HCT116 (cell line): ENCODE measurements around the gene MEIOC. TPM values are rescaled to one million over a fixed set of nuclear protein-coding genes. Genes with fewer than 3 reads are reported as not detected.

ENCODE experiments used
- ATAC-seq: fragments of 200-7000 bp; cut with Tn5 transposase; 2 replicates; pipeline ENCODE4 v1.9.1; 2020; ENCODE audit warnings: mild to moderate bottlenecking, moderate library complexity
- BruUV-seq: library from RNA; stranded (reverse); fragments of 400-500 nt; replicated peaks from 2 replicates; lab custom pipeline; 2021; lab: Mats Ljungman, UMichigan
- CTCF ChIA-PET: fragments of 300-600 bp; sonication (Branson Sonifier 250); formaldehyde crosslinking; loops from one replicate; lab custom pipeline; 2021; ENCODE audit warnings: antibody characterized with exemption; lab: Charles Lee
- POLR2A ChIA-PET: fragments of 300-600, 350-600 bp; sonication (Branson Sonifier 250); formaldehyde crosslinking; loops from one replicate; lab custom pipeline; 2021; ENCODE audit warnings: antibody characterized with exemption; lab: Charles Lee
- RAD21 ChIA-PET, 2 experiments: fragments of 300-600 bp; sonication (Branson Sonifier 250); formaldehyde crosslinking; loops; one replicate each; lab custom pipeline; 2023; ENCODE audit warnings: low total read pairs in 2 of 2; ENCODE audit not compliant: uncharacterized antibody in 2 of 2, unreplicated experiment in 2 of 2, low non-redundant PET in 1 of 2; lab: Charles Lee
- DNase-seq: peaks from one replicate; pipeline ENCODE4 v3.0.0-alpha.2; 2010; ENCODE audit warnings: low read depth, low spot score
- H2AFZ ChIP-seq: fragments of 200-600 bp; shearing (Covaris generic), sonication (generic); 2 replicates; pipeline ENCODE4 v1.6.1; 2017; ENCODE audit warnings: low read depth, mixed run types, mixed read lengths, antibody characterized with exemption, low read length; ENCODE audit not compliant: poor library complexity, severe bottlenecking
- H3K27ac ChIP-seq: 2 replicates; pipeline ENCODE4 v1.5.1; 2012; ENCODE audit warnings: low read depth, low read length
- H3K27me3 ChIP-seq: fragments of 200-600 bp; sonication (generic); 2 replicates; pipeline ENCODE4 v1.6.1; 2016; ENCODE audit warnings: mixed run types, low read length, mixed read lengths; ENCODE audit not compliant: insufficient read depth
- H3K36me3 ChIP-seq, 2 experiments: fragments of 200-500 bp in 1 of 2; fragments of 200-600 bp in 1 of 2; sonication (Bioruptor generic) in 1 of 2; sonication (generic) in 1 of 2; 2 replicates each; pipeline versions ENCODE4 v1.5.1 to v1.6.1; 2014 to 2016; ENCODE audit warnings: low read length in 2 of 2, inconsistent platforms in 1 of 2, mixed read lengths in 1 of 2, mixed run types in 1 of 2; ENCODE audit not compliant: insufficient read depth in 2 of 2, control insufficient read depth in 1 of 2
- H3K4me1 ChIP-seq, 2 experiments: fragments of 200-600 bp in 1 of 2; sonication (generic) in 1 of 2; 2 replicates each; pipeline versions ENCODE4 v1.5.1 to v1.6.1; 2012 to 2017; ENCODE audit warnings: low read length in 2 of 2, inconsistent platforms in 1 of 2, mild to moderate bottlenecking in 1 of 2, mixed read lengths in 1 of 2, mixed run types in 1 of 2, moderate library complexity in 1 of 2; ENCODE audit not compliant: insufficient read depth in 2 of 2, control insufficient read depth in 1 of 2
- H3K4me2 ChIP-seq: fragments of 200-600 bp; sonication (generic); 2 replicates; pipeline ENCODE4 v1.6.1; 2017; ENCODE audit warnings: mixed run types, low read length, mixed read lengths
- H3K4me3 ChIP-seq, 2 experiments: fragments of 200-600 bp in 1 of 2; sonication (generic) in 1 of 2; replicated peaks in 1 of 2; 2 replicates each; pipeline ENCODE4 v1.5.1; 2011 to 2016; ENCODE audit warnings: low read length in 2 of 2, control low read depth in 1 of 2, low read depth in 1 of 2, mild to moderate bottlenecking in 1 of 2, mixed read lengths in 1 of 2, mixed run types in 1 of 2
- H3K79me2 ChIP-seq: fragments of 200-600 bp; sonication (generic); 2 replicates; pipeline ENCODE4 v1.6.1; 2017; ENCODE audit warnings: mild to moderate bottlenecking, mixed run types, low read length, moderate library complexity, mixed read lengths; ENCODE audit not compliant: insufficient read depth
- H3K9ac ChIP-seq: fragments of 200-600 bp; sonication (generic); 2 replicates; pipeline ENCODE4 v1.6.1; 2016; ENCODE audit warnings: low read length, mixed read lengths
- H3K9me2 ChIP-seq: fragments of 200-600 bp; sonication (generic), shearing (Covaris generic); 2 replicates; pipeline ENCODE4 v1.6.1; 2017; ENCODE audit warnings: mixed run types, mild to moderate bottlenecking, moderate library complexity; ENCODE audit not compliant: insufficient read depth
- H3K9me3 ChIP-seq, 2 experiments: fragments of 200-500 bp in 1 of 2; fragments of 200-600 bp in 1 of 2; sonication (Bioruptor generic) in 1 of 2; sonication (generic) in 1 of 2; 2 replicates each; pipeline ENCODE4 v1.6.1; 2014 to 2017; ENCODE audit warnings: low read length in 2 of 2, mixed read lengths in 2 of 2, inconsistent platforms in 1 of 2, low read depth in 1 of 2, mild to moderate bottlenecking in 1 of 2, mixed run types in 1 of 2, moderate library complexity in 1 of 2; ENCODE audit not compliant: control insufficient read depth in 1 of 2, insufficient read depth in 1 of 2
- H4K20me1 ChIP-seq: fragments of 200-600 bp; sonication (generic), shearing (Covaris generic); 2 replicates; pipeline ENCODE4 v1.6.1; 2017; ENCODE audit warnings: mixed run types, mild to moderate bottlenecking, moderate library complexity; ENCODE audit not compliant: insufficient read depth
- CEBPB ChIP-seq: IDR thresholded peaks from 2 replicates; pipeline ENCODE4 v1.6.1; 2012; ENCODE audit warnings: low read depth
- ELF1 ChIP-seq: IDR thresholded peaks from 2 replicates; pipeline ENCODE4 v1.6.1; 2012; ENCODE audit warnings: low read depth, borderline replicate concordance
- FOSL1 ChIP-seq: IDR thresholded peaks from 2 replicates; pipeline ENCODE4 v1.6.1; 2012; ENCODE audit warnings: low read depth
- JUND ChIP-seq: IDR thresholded peaks from 2 replicates; pipeline ENCODE4 v1.6.1; 2012
- POLR2AphosphoS5 ChIP-seq: IDR thresholded peaks from 2 replicates; pipeline ENCODE4 v1.6.1; 2011; ENCODE audit warnings: mild to moderate bottlenecking, low read depth, low read length, moderate library complexity
- SIN3A ChIP-seq: IDR thresholded peaks from 2 replicates; pipeline ENCODE4 v1.6.1; 2012; ENCODE audit warnings: low read depth
- SP1 ChIP-seq: IDR thresholded peaks from 2 replicates; pipeline ENCODE4 v1.6.1; 2012; ENCODE audit warnings: low read depth
- SRF ChIP-seq: IDR thresholded peaks from 2 replicates; pipeline ENCODE4 v1.6.1; 2012; ENCODE audit warnings: low read depth
- YY1 ChIP-seq: IDR thresholded peaks from 2 replicates; pipeline ENCODE4 v1.6.1; 2011; ENCODE audit warnings: low read length, low read depth, moderate library complexity, mild to moderate bottlenecking; ENCODE audit not compliant: insufficient replicate concordance; ENCODE audit errors: extremely low read depth
- ZFX ChIP-seq: fragments of 450-650 bp; IDR thresholded peaks from 2 replicates; pipeline ENCODE4 v1.6.1; 2017
- ZNF274 ChIP-seq: fragments of 200-500 bp; sonication (Bioruptor generic); IDR thresholded peaks from 2 replicates; pipeline ENCODE4 v1.6.1; 2014; ENCODE audit warnings: mild to moderate bottlenecking, low read depth, low read length, inconsistent platforms
- intact Hi-C: fragments of 100-400 bp; cut with micrococcal nuclease; formaldehyde crosslinking; loops from 2 replicates; pipeline ENCODE4 v1.10.0; 2022
- total RNA-seq: library from RNA; stranded (reverse); gene quantifications from one replicate; pipeline ENCODE4 v1.2.1, GENCODE V29; 2021; ENCODE audit not compliant: unreplicated experiment
- TF ChIP-seq, protein P1 (sequence below): IDR thresholded peaks from 2 replicates; pipeline ENCODE4 v1.6.1; 2011; ENCODE audit warnings: mild to moderate bottlenecking, low read length, moderate library complexity; ENCODE audit not compliant: insufficient replicate concordance; ENCODE audit errors: extremely low read depth

MEIOC gene
- total RNA-seq, 1 experiment from 2014 or later: not detected

DNA sequence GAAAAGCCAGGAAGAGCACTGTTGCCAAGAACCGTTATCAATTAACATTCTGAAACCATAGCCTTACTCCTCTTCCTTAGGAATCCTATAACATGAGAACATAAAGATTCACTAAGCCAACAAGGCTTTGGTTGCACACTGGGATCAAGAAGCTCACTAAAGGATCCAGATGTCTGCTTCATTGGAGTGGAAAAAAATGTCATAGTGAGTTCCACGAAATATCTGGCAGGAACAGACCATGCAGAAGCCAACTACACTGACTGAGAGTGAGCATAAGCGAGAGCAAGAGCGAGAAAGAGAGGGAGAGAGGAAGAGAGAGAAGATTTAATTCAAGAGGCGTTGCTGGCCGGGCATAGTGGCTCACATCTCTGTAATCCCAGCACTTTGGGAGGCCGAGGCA lies 13.4 kb upstream of the MEIOC start:
- Histone ChIP-seq H3K27me3 (no peaks in the 10 kb centered on the region), H3K27ac (no peak overlapping the region), H3K4me3 (no peak overlapping the region), H3K79me2 (no peaks in the 10 kb centered on the region), H3K9me2 (no peaks in the 10 kb centered on the region), H3K9ac (no peak overlapping the region), H2AFZ (no peak overlapping the region), H4K20me1 (no peaks in the 10 kb centered on the region), H3K36me3 (no peaks in the 10 kb centered on the region), H3K9me3 (no peaks in the 10 kb centered on the region), H3K4me2 (no peak overlapping the region), H3K4me1 (no peaks in the 10 kb centered on the region)
- ChIA-PET RAD21 (no interaction called here), CTCF (interaction anchor here (1.3 kb wide), 1 partner anchor 120 kb away, joined by 7 read pairs; no protein-coding TSS in a partner anchor), POLR2A (no interaction called here)
- intact Hi-C loops: no loop called here
- no peak for ATAC-seq
- BruUV-seq: no TSS peak
- TF ChIP-seq ELF1 (no peak), FOSL1 (no peak), SRF (no peak), ZNF274 (no peak), CEBPB (no peak)
- TF ChIP-seq, protein P1, sequence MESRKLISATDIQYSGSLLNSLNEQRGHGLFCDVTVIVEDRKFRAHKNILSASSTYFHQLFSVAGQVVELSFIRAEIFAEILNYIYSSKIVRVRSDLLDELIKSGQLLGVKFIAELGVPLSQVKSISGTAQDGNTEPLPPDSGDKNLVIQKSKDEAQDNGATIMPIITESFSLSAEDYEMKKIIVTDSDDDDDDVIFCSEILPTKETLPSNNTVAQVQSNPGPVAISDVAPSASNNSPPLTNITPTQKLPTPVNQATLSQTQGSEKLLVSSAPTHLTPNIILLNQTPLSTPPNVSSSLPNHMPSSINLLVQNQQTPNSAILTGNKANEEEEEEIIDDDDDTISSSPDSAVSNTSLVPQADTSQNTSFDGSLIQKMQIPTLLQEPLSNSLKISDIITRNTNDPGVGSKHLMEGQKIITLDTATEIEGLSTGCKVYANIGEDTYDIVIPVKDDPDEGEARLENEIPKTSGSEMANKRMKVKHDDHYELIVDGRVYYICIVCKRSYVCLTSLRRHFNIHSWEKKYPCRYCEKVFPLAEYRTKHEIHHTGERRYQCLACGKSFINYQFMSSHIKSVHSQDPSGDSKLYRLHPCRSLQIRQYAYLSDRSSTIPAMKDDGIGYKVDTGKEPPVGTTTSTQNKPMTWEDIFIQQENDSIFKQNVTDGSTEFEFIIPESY: no peak
- DNase-seq: no peak

DNA sequence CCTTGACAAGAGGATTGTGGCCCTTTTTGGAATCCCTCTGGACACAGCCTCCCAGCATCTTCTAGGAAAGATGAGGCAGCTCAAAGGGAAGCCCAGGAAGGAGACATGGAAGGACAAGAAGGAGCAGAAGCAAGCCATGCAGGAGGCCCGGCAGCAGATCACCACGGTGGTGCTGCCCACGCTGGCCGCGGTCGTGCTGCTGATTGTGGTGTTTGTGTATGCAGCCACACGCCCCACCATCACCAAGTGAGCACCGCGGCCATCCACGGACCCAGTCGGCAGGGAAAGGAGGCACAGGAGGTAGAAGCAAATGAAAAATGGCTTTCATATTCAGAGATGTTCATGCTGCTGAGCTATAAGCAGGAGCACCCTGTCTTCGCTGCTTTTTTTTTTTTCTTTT lies 10.9 kb upstream of the MEIOC start:
- Histone ChIP-seq H3K79me2 (no peaks in the 10 kb centered on the region), H3K27me3 (no peaks in the 10 kb centered on the region), H3K9ac (no peak overlapping the region), H4K20me1 (no peaks in the 10 kb centered on the region), H3K9me3 (no peaks in the 10 kb centered on the region), H3K27ac (no peak overlapping the region), H3K4me1 (no peaks in the 10 kb centered on the region), H3K4me3 (no peak overlapping the region), H3K4me2 (no peak overlapping the region), H3K36me3 (no peaks in the 10 kb centered on the region), H3K9me2 (no peaks in the 10 kb centered on the region), H2AFZ (no peak overlapping the region)
- ATAC-seq: no peak
- POLR2A ChIA-PET: no interaction called here
- intact Hi-C loops: no loop called here
- TF ChIP-seq YY1 (no peak), ZFX (no peak), POLR2AphosphoS5 (no peak), SIN3A (no peak), ELF1 (no peak), SP1 (no peak), FOSL1 (no peak), JUND (no peak)
- DNase-seq: no peak
- CTCF ChIA-PET: no interaction called here
- BruUV-seq: no TSS peak
- RAD21 ChIA-PET: no interaction called here
